HEK293T (cell line): ENCODE results near the gene ARID2.

Experiments
- ARNT ChIP-seq: fragments of 450-650 bp; IDR thresholded peaks from 2 replicates; pipeline ENCODE4 v1.6.1; 2017; ENCODE audit warnings: mild to moderate bottlenecking
- BHLHE40 ChIP-seq: fragments of 450-650 bp; IDR thresholded peaks from 2 replicates; pipeline ENCODE4 v1.6.1; 2016; ENCODE audit warnings: mild to moderate bottlenecking, moderate library complexity, borderline replicate concordance
- ELF4 ChIP-seq: fragments of 450-650 bp; IDR thresholded peaks from 2 replicates; pipeline ENCODE4 v1.6.1; 2017; ENCODE audit warnings: antibody characterized with exemption
- FOXA1 ChIP-seq: fragments of 450-650 bp; IDR thresholded peaks from 2 replicates; pipeline ENCODE4 v1.6.1; 2016; ENCODE audit warnings: mild to moderate bottlenecking
- FOXK2 ChIP-seq: fragments of 450-650 bp; IDR thresholded peaks from 2 replicates; pipeline ENCODE4 v1.6.1; 2016; ENCODE audit warnings: mild to moderate bottlenecking
- FOXM1 ChIP-seq: fragments of 450-650 bp; IDR thresholded peaks from 2 replicates; pipeline ENCODE4 v1.6.1; 2017; ENCODE audit warnings: mild to moderate bottlenecking, borderline replicate concordance
- L3MBTL2 ChIP-seq: fragments of 450-650 bp; conservative IDR thresholded peaks from 2 replicates; pipeline ENCODE4 v1.6.1; 2016; ENCODE audit warnings: mild to moderate bottlenecking
- SP1 ChIP-seq: fragments of 450-650 bp; IDR thresholded peaks from 2 replicates; pipeline ENCODE4 v1.6.1; 2017
- SUZ12 ChIP-seq: fragments of 450-650 bp; IDR thresholded peaks from 2 replicates; pipeline ENCODE4 v1.6.1; 2016; ENCODE audit warnings: mild to moderate bottlenecking
- TARDBP ChIP-seq: fragments of 450-650 bp; IDR thresholded peaks from 2 replicates; pipeline ENCODE4 v1.6.1; 2016
- ZNF384 ChIP-seq: fragments of 450-650 bp; IDR thresholded peaks from 2 replicates; pipeline ENCODE4 v1.6.1; 2016

DNA sequence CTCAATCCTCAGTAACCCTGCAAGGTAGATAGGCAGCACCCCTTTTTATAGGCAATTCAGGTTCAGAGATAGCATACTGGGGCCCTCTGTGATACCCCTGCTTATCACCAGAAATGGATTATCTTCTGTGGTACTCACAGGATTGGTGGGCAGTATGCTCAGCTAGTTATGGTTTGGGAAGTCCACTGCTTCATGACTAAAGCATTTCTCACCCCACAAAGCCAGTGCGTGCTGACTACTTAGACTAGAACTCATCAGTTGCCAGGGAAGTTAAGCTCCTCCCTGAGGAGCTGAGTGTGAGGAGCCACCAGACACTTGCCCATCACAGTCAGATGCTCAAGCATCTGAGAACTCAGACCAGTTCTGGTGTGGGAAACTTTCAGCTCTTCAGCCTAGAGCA is 184.6 kb downstream of the ARID2 start:
- TF ChIP-seq FOXA1 (no peak), ELF4 (no peak), FOXM1 (no peak), TARDBP (no peak), BHLHE40 (no peak), L3MBTL2 (no peak), FOXK2 (no peak), ZNF384 (no peak), SUZ12 (no peak), ARNT (no peak), SP1 (no peak)
